Measurements from ENCODE around the gene YWHAQ. TPM values are rescaled to one million over a fixed set of nuclear protein-coding genes. Genes with fewer than 3 reads are reported as not detected.
A peak's percentile ranks its signal among the peaks of the same experiment; 100 is the strongest.

The YWHAQ gene
- polyA plus RNA-seq, 1 of the 3 experiments (the other 2 are of a cell fraction) = 240 TPM

DNA sequence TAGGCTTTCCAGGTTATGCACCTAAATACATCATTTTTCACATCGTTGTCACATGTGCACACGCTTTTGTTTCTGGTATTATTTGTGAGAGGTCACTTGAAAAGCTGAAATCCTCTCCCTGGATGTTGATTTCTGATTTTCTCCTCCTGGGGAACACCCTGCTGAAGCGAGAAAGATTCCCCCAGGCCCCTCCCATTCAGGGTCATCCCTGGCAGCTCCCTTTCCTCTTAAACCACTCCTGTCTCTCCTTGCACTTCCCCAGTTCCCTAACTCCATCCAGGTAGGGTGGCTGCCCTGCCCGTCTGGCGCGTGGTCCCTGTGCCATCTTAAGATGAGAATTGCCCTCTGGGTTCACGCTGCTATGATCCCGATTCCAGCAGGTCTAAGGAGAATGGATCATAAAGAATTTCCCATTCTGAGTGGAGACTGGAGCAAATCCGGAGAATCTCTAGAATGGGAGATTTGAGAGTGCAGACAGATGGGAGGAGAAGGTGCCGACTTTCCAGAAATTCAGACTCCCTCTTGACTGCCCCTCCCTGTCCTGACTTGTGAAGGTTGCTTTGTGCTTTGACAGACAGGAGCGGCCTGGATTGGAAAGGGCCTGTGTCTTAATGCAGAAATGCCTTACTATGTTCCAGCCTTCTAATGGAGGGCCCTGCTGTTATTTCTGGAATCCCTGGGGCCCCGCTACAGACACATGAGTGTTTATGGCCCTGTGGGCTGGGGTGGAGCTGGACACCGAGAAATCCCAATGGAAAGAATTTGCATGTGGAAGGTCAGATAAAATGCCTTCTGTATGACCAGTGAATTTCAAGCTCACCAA is 1.3 kb upstream of the YWHAQ start:
- CTCF ChIA-PET = interaction anchor here (0.5 to 1.7 kb wide), 4 partner anchors 168 to 1932 kb away, joined by 3 to 5 read pairs (median 4); no protein-coding TSS in a partner anchor
- peak overlapping the region; percentile 75; the same call in 1 of the 2 replicates for H3K4me2 ChIP-seq
- no peak overlapping the region for H2AFZ ChIP-seq (ENCODE audit: low read depth)

DNA sequence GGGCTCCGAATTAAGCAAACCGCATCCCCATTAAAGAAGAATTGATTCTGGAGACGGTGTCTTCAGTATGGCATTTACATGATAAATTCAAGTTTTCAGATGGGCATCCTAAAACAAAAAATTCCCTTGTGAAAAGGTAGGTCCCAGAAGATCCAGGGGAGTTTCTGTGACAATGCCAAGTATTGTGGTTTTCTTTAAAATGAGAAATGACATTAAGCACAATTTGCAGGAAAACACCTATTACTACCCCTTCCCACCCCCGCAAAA is 689 bp upstream of the YWHAQ start:
- no peaks in the 10 kb centered on the region for H3K9me3 ChIP-seq
- peak overlapping the region; percentile 83 for H2AFZ ChIP-seq (ENCODE audit: low read depth)
- peaks cover 10% of the 10 kb centered on the region for H3F3A ChIP-seq (replicated peaks; ENCODE audit: insufficient read depth)
- H3K36me3 ChIP-seq (replicated peaks in 1 of 2; ENCODE audit: control insufficient read depth in 1 of 2, insufficient read depth in 2 of 2, low read length in 1 of 2) = peaks cover 27 to 35% of the 10 kb centered on the region in 2 experiments
- H3K4me2 ChIP-seq = peak overlapping the region; percentile 75
- H4K20me1 ChIP-seq (ENCODE audit: insufficient read depth) = peaks cover 38% of the 10 kb centered on the region
- H3K4me1 ChIP-seq (ENCODE audit: control insufficient read depth in 1 of 2, insufficient read depth in 2 of 2, low read depth in 1 of 2, low read length in 1 of 2) = peaks cover 15 to 29% of the 10 kb centered on the region in 2 experiments; a peak in 3 of 4 replicates
- H3K4me3 ChIP-seq (ENCODE audit: low read depth in 2 of 2, low read length in 1 of 2) = peak overlapping the region; percentile 63 to 84
- WGBS (ENCODE audit: low lambda C conversion rate) = 34% methylated on average over 4 of the region's 4 CpGs
- no peaks in the 10 kb centered on the region for H3K27me3 ChIP-seq (ENCODE audit: insufficient read depth)
- no peak for DNase-seq
- H3K27ac ChIP-seq (ENCODE audit: low read depth in 2 of 2, low read length in 1 of 2) = peak overlapping the region; percentile 47 to 80
- H3K79me2 ChIP-seq (ENCODE audit: insufficient read depth) = peaks cover 39% of the 10 kb centered on the region
- ChIA-PET CTCF (interaction anchor here (0.6 to 1.7 kb wide), 3 partner anchors 76 to 782 kb away, joined by 4 to 7 read pairs (median 5); partner anchors contain the start of gene ADAM17), POLR2A (interaction anchor here (0.5 to 3.3 kb wide), 22 partner anchors 8 to 449 kb away, joined by 3 to 73 read pairs (median 6); partner anchors contain the start of genes ADAM17, CPSF3, ITGB1BP1 and TAF1B)
- no peaks in the 10 kb centered on the region for H3K9me2 ChIP-seq
- H3K9ac ChIP-seq = peak overlapping the region; percentile 58
- no peak for TF ChIP-seq JUND (IDR thresholded peaks at IDR 0.05)
- TF ChIP-seq, protein P1, sequence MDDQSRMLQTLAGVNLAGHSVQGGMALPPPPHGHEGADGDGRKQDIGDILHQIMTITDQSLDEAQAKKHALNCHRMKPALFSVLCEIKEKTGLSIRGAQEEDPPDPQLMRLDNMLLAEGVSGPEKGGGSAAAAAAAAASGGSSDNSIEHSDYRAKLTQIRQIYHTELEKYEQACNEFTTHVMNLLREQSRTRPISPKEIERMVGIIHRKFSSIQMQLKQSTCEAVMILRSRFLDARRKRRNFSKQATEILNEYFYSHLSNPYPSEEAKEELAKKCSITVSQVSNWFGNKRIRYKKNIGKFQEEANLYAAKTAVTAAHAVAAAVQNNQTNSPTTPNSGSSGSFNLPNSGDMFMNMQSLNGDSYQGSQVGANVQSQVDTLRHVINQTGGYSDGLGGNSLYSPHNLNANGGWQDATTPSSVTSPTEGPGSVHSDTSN (IDR thresholded peaks at IDR 0.05) = no peak
- no peak; the same call in 1 of the 2 replicates for TF ChIP-seq RCOR1 (IDR thresholded peaks at IDR 0.05; ENCODE audit: low read length)
- TF ChIP-seq, protein P2, sequence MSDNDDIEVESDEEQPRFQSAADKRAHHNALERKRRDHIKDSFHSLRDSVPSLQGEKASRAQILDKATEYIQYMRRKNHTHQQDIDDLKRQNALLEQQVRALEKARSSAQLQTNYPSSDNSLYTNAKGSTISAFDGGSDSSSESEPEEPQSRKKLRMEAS (IDR thresholded peaks at IDR 0.05; ENCODE audit: low read depth) = no peak
- TF ChIP-seq FOXJ3 (CRISPR knock-in tag; IDR thresholded peaks at IDR 0.05) = no peak
- no peak for TF ChIP-seq POLR2AphosphoS5 (IDR thresholded peaks at IDR 0.05; ENCODE audit: low read depth, low read length)
- TF ChIP-seq FOSL2 (IDR thresholded peaks at IDR 0.05; ENCODE audit: borderline replicate concordance, low read depth) = no peak
- TF ChIP-seq, protein P3, sequence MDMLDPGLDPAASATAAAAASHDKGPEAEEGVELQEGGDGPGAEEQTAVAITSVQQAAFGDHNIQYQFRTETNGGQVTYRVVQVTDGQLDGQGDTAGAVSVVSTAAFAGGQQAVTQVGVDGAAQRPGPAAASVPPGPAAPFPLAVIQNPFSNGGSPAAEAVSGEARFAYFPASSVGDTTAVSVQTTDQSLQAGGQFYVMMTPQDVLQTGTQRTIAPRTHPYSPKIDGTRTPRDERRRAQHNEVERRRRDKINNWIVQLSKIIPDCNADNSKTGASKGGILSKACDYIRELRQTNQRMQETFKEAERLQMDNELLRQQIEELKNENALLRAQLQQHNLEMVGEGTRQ (IDR thresholded peaks at IDR 0.05; ENCODE audit: borderline replicate concordance, low read depth, low read length) = no peak
- no peak for TF ChIP-seq NFIC (IDR thresholded peaks at IDR 0.05; ENCODE audit: borderline replicate concordance)
- TF ChIP-seq, protein P4, sequence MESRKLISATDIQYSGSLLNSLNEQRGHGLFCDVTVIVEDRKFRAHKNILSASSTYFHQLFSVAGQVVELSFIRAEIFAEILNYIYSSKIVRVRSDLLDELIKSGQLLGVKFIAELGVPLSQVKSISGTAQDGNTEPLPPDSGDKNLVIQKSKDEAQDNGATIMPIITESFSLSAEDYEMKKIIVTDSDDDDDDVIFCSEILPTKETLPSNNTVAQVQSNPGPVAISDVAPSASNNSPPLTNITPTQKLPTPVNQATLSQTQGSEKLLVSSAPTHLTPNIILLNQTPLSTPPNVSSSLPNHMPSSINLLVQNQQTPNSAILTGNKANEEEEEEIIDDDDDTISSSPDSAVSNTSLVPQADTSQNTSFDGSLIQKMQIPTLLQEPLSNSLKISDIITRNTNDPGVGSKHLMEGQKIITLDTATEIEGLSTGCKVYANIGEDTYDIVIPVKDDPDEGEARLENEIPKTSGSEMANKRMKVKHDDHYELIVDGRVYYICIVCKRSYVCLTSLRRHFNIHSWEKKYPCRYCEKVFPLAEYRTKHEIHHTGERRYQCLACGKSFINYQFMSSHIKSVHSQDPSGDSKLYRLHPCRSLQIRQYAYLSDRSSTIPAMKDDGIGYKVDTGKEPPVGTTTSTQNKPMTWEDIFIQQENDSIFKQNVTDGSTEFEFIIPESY (IDR thresholded peaks at IDR 0.05; ENCODE audit: borderline replicate concordance, low read depth) = no peak
- TF ChIP-seq, protein P5, sequence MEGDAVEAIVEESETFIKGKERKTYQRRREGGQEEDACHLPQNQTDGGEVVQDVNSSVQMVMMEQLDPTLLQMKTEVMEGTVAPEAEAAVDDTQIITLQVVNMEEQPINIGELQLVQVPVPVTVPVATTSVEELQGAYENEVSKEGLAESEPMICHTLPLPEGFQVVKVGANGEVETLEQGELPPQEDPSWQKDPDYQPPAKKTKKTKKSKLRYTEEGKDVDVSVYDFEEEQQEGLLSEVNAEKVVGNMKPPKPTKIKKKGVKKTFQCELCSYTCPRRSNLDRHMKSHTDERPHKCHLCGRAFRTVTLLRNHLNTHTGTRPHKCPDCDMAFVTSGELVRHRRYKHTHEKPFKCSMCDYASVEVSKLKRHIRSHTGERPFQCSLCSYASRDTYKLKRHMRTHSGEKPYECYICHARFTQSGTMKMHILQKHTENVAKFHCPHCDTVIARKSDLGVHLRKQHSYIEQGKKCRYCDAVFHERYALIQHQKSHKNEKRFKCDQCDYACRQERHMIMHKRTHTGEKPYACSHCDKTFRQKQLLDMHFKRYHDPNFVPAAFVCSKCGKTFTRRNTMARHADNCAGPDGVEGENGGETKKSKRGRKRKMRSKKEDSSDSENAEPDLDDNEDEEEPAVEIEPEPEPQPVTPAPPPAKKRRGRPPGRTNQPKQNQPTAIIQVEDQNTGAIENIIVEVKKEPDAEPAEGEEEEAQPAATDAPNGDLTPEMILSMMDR (IDR thresholded peaks at IDR 0.05) = no peak
- TF ChIP-seq TCF12 (IDR thresholded peaks at IDR 0.05) = 0 out of 2 replicates have a peak, but pooled peaks have one; percentile 0
- TF ChIP-seq SMC3 (IDR thresholded peaks at IDR 0.05; ENCODE audit: low read depth, low read length) = no peak

More for the DNA sequence above, 1.3 kb upstream of the YWHAQ start:
- peaks cover 23 to 29% of the 10 kb centered on the region in 2 experiments for H3K36me3 ChIP-seq (replicated peaks in 1 of 2; ENCODE audit: control insufficient read depth in 1 of 2, insufficient read depth in 2 of 2, low read length in 1 of 2)
- H3K27ac ChIP-seq (ENCODE audit: low read depth in 2 of 2, low read length in 1 of 2) = no peak overlapping the region
- H3K4me3 ChIP-seq (ENCODE audit: low read depth in 2 of 2, low read length in 1 of 2) = no peak overlapping the region
- no peaks in the 10 kb centered on the region for H3K27me3 ChIP-seq (ENCODE audit: insufficient read depth)
- TF ChIP-seq ELF1 (IDR thresholded peaks at IDR 0.05) = no peak
- no peak for TF ChIP-seq MEF2A (IDR thresholded peaks at IDR 0.05; ENCODE audit: borderline replicate concordance, low read depth)
- no peak for TF ChIP-seq FOSL2 (IDR thresholded peaks at IDR 0.05; ENCODE audit: borderline replicate concordance, low read depth)
- TF ChIP-seq, protein P5 (IDR thresholded peaks at IDR 0.05) = no peak
- no peaks in the 10 kb centered on the region for H3K9me3 ChIP-seq
- 92% methylated on average over 13 of the region's 13 CpGs for WGBS (ENCODE audit: low lambda C conversion rate)
- no peaks in the 10 kb centered on the region for H3K9me2 ChIP-seq
- H4K20me1 ChIP-seq (ENCODE audit: insufficient read depth) = peaks cover 32% of the 10 kb centered on the region
- peaks cover 33% of the 10 kb centered on the region for H3K79me2 ChIP-seq (ENCODE audit: insufficient read depth)
- no peak for DNase-seq
- 0 out of 2 replicates have a peak overlapping the region, but pooled peaks have one; percentile 58 for H3K9ac ChIP-seq
- POLR2A ChIA-PET = interaction anchor here (1.1 to 2.5 kb wide), 3 partner anchors 13 to 209 kb away, joined by 3 to 31 read pairs (median 11); partner anchors contain the start of genes CPSF3 and ITGB1BP1
- peaks cover 15 to 29% of the 10 kb centered on the region in 2 experiments; a peak in 3 of 4 replicates for H3K4me1 ChIP-seq (ENCODE audit: control insufficient read depth in 1 of 2, insufficient read depth in 2 of 2, low read depth in 1 of 2, low read length in 1 of 2)
- H3F3A ChIP-seq (replicated peaks; ENCODE audit: insufficient read depth) = peaks cover 6% of the 10 kb centered on the region

Data from SK-N-SH (cell line).